Measurements from ENCODE around the gene NAV2.

- TF ChIP-seq EZH2 (IDR thresholded peaks at IDR 0.05) (no peak), POLR2AphosphoS5 (IDR thresholded peaks at IDR 0.05; ENCODE audit: borderline replicate concordance, low read depth, low read length) (no peak), FOXP2 (optimal IDR thresholded peaks at IDR 0.05; ENCODE audit: control extremely low read depth, extremely low read length, insufficient read depth) (no peak)
Observed at GRCh38 chr11:19696073-19696472, 16.6 kb upstream of the NAV2 start.

All from SK-N-MC (cell line).